GM23248 (cell line): Measurements from ENCODE around the gene CLTRN.
"Not testable (repeated sequence)": the region's sequence is repeated elsewhere in the genome, so short reads cannot be mapped to it uniquely, and the experiment has no call there.

Source experiments
- EZH2 ChIP-seq: fragments of 200-600 bp; sonication (generic); IDR thresholded peaks from 2 replicates; pipeline ENCODE4 v1.6.1; 2018; ENCODE audit warnings: antibody characterized with exemption, mild to moderate bottlenecking; ENCODE audit not compliant: insufficient read depth, poor library complexity, severe bottlenecking
- EZH2phosphoT487 ChIP-seq: fragments of 200-600 bp; sonication (generic); IDR thresholded peaks from 2 replicates; pipeline ENCODE4 v1.6.1; 2018; ENCODE audit warnings: antibody characterized with exemption, moderate library complexity, mild to moderate bottlenecking, low read depth; ENCODE audit not compliant: insufficient read depth

DNA sequence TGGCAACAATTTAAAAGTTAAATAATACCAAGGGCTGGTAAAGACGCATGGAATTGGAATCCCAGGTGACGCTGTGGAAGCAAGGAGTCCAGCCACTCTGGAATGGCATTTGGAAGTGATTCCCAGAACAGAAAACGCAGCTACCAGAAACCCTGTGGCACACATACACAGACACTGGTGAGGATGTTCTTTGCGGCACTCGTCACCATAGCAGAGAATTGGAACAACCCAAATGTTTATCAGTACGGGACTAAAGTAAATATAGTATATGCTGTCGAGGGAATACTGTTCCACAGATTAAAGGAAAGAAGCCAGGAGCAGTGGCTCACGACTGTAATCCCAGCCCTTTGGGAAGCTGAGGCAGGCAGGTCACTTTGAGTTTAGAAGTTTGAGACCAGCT, 39.7 kb upstream of the CLTRN start:
- TF ChIP-seq EZH2phosphoT487, EZH2: not testable (repeated sequence)
